Left lung (tissue), 10 donors: ENCODE measurements around the gene ADCY10. TPM values are rescaled to one million over a fixed set of nuclear protein-coding genes. Genes with fewer than 3 reads are reported as not detected.
"Not testable (repeated sequence)": the region's sequence is repeated elsewhere in the genome, so short reads cannot be mapped to it uniquely, and the experiment has no call there.

Experiments used
- ATAC-seq: fragments of 200-7000 bp; cut with Tn5 transposase; one replicate; pipeline ENCODE4 v1.9.1; 2020; ENCODE audit warnings: moderate library complexity
- DNase-seq, 4 donors: peaks; one replicate each; pipeline ENCODE4 v3.0.0-alpha.2; 2013 to 2020
- H3K27ac ChIP-seq, 2 donors: fragments of 200-600 bp; sonication (generic) in 1 of 2; one replicate each; pipeline versions ENCODE4 v1.5.0 to v1.8.0; 2020 to 2021
- H3K27me3 ChIP-seq, 2 donors: fragments of 200-600 bp; sonication (generic) in 1 of 2; one replicate each; pipeline versions ENCODE4 v1.5.0 to v1.8.0; 2020 to 2021
- H3K36me3 ChIP-seq, 2 donors: fragments of 200-600 bp; sonication (generic) in 1 of 2; one replicate each; pipeline versions ENCODE4 v1.5.0 to v1.8.0; 2020 to 2021
- H3K4me1 ChIP-seq, 2 donors: fragments of 200-600 bp; one replicate each; pipeline ENCODE4 v1.8.0; 2021
- H3K4me3 ChIP-seq, 2 donors: fragments of 200-600 bp; sonication (generic) in 1 of 2; one replicate each; pipeline versions ENCODE4 v1.5.0 to v1.8.0; 2020 to 2021; ENCODE audit warnings: mild to moderate bottlenecking in 1 of 2
- H3K9me3 ChIP-seq, 2 donors: fragments of 200-600 bp; sonication (generic) in 1 of 2; one replicate each; pipeline versions ENCODE4 v1.5.0 to v1.8.0; 2020 to 2021
- intact Hi-C, 2 donors: fragments of 100-400 bp; cut with DNase I; formaldehyde crosslinking; loops; one replicate each; pipeline versions ENCODE4 v1.11.2 to v1.14.2; 2022
- polyA plus RNA-seq, 6 donors: library from polyadenylated mRNA; unstranded; fragments of 120-200 nt; gene quantifications; one replicate each; pipeline ENCODE4 v1.2.1, GENCODE V29; 2013; ENCODE audit not compliant: insufficient read length in 6 of 6
- total RNA-seq, 2 donors: library from RNA; stranded (reverse); fragmentation: NEBNext Ultra II Directional; extraction: Animal tissue kit (Norgen Biotek cat#: 25700); gene quantifications; one replicate each; pipeline ENCODE4 v1.2.1, GENCODE V29; 2021
- TF ChIP-seq, protein P1 (sequence below), 2 donors: fragments of 200-600 bp; sonication (generic) in 1 of 2; IDR thresholded peaks; one replicate each; pipeline versions ENCODE4 v1.5.0 to v1.8.0; 2021; ENCODE audit warnings: antibody characterized with exemption in 2 of 2
- donor health status: DM: no; HTN: yes; CAD: no.
- donor health status: DM: no; HTN: no; CAD: no.

ADCY10 gene
- total and polyA plus RNA-seq, 8 donors, result 0.11 to 0.37 (median 0.21) TPM; not detected in 1

GRCh38 chr1:167900907-167901306 lies 13.0 kb downstream of the ADCY10 start:
- Histone ChIP-seq H3K9me3 (no peaks in the 10 kb centered on the region), H3K27me3 (no peaks in the 10 kb centered on the region), H3K4me1 (peaks cover 9 to 11% of the 10 kb centered on the region in 2 donors), H3K36me3 (no peaks in the 10 kb centered on the region), H3K4me3 (no peak overlapping the region), H3K27ac (no peak overlapping the region)
- TF ChIP-seq, protein P1, sequence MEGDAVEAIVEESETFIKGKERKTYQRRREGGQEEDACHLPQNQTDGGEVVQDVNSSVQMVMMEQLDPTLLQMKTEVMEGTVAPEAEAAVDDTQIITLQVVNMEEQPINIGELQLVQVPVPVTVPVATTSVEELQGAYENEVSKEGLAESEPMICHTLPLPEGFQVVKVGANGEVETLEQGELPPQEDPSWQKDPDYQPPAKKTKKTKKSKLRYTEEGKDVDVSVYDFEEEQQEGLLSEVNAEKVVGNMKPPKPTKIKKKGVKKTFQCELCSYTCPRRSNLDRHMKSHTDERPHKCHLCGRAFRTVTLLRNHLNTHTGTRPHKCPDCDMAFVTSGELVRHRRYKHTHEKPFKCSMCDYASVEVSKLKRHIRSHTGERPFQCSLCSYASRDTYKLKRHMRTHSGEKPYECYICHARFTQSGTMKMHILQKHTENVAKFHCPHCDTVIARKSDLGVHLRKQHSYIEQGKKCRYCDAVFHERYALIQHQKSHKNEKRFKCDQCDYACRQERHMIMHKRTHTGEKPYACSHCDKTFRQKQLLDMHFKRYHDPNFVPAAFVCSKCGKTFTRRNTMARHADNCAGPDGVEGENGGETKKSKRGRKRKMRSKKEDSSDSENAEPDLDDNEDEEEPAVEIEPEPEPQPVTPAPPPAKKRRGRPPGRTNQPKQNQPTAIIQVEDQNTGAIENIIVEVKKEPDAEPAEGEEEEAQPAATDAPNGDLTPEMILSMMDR (IDR thresholded peaks at IDR 0.05), result no peak
- no peak for ATAC-seq
- intact Hi-C loops, result no loop called here
- DNase-seq, result no peak

DNA sequence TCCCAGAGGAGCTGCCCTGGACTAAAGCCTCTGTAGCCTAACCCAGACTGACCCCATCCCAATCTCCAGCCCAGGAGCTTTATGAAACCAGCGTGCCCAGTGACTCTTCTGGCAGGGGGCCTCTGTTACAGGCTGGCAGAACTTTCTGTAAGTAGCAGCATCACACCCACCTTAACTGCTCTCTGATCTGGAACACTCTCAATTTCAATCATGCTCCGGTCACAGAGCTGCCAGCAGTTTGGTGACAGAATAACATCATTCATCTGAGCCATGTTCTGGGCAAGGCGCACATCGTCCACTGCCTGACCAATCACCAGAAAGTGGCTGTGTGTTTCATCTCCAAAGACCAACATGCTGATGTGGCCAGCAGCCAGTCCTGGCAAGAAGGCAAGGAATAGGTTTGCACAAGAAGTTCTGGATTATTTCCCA lies 14.7 kb downstream of the ADCY10 start:
- Histone ChIP-seq H3K9me3 (no peaks in the 10 kb centered on the region), H3K27me3 (no peaks in the 10 kb centered on the region), H3K4me3 (no peak overlapping the region), H3K4me1 (no peaks in the 10 kb centered on the region), H3K27ac (no peak overlapping the region), H3K36me3 (no peaks in the 10 kb centered on the region)
- no peak for ATAC-seq
- DNase-seq, result no peak
- intact Hi-C loops, result no loop called here
- TF ChIP-seq, protein P1 (IDR thresholded peaks at IDR 0.05), result no peak

DNA sequence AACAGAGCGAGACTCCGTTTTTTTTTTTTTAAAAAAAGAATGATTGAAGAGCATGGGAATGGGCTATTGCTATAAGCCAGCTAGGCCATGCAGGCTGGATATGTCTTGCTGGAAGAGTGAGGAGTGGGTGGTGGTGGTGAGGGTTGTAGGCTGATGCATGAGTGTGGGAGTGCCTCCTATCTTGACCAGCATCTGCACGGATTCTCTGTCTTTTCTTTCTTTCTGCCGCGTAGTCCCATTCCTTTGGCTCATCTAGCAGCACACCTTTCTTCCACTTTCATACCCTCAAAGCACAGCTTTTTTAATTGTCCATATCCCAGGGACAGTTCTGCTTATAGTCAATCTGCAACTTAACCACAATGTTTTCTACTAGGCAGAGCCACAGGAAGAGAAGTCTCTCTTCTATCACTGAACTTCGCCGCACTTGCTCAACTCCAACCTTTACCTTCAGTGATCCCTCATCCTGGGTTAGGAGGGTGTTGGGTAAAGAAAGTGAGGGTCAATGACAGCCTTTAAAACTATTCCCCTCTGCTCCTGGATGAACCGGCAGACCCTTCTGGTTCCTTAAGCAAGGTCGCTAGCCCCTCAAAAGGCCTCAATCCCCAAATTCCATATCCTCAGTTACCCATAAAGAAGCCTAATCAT lies 15.2 kb downstream of the ADCY10 start:
- H3K27ac ChIP-seq, result no peak overlapping the region
- H3K36me3 ChIP-seq, result no peaks in the 10 kb centered on the region
- TF ChIP-seq, protein P1 (IDR thresholded peaks at IDR 0.05), result no peak
- H3K27me3 ChIP-seq, result no peaks in the 10 kb centered on the region
- no peaks in the 10 kb centered on the region for H3K9me3 ChIP-seq
- no peak for DNase-seq
- intact Hi-C loops, result no loop called here
- no peak overlapping the region for H3K4me3 ChIP-seq
- H3K4me1 ChIP-seq, result no peaks in the 10 kb centered on the region
- no peak for ATAC-seq

DNA sequence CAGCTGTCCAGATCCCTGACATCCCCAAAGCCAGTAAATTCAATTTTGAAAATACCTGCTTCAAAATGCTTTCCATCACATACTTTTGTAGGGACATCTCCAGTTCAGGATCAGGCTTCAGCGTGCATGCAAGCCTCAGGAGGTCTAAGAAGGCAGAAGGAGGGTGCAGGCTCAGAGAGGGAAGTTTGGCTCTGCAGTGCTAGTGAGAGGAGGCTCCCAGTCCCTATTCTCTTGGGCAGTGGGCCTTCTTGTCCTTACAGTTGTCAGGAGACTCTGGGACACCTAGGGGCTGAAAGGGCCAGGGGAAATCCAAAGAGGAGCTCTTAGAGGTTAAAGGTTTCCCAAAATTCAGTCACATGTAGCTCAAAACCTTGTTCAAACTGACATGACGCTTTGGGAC lies 20.1 kb downstream of the ADCY10 start:
- no peaks in the 10 kb centered on the region for H3K27me3 ChIP-seq
- no peak overlapping the region for H3K27ac ChIP-seq
- H3K4me1 ChIP-seq, result no peaks in the 10 kb centered on the region
- ATAC-seq (peak; percentile 19), DNase-seq (no peak)
- no peaks in the 10 kb centered on the region for H3K36me3 ChIP-seq
- TF ChIP-seq, protein P1 (IDR thresholded peaks at IDR 0.05), result no peak
- intact Hi-C loops, result no loop called here
- H3K9me3 ChIP-seq, result no peaks in the 10 kb centered on the region
- H3K4me3 ChIP-seq, result no peak overlapping the region

GRCh38 chr1:167890400-167890799 lies 23.5 kb downstream of the ADCY10 start:
- ATAC-seq (no peak), DNase-seq (no peak)
- no peaks in the 10 kb centered on the region for H3K27me3 ChIP-seq
- TF ChIP-seq, protein P1 (IDR thresholded peaks at IDR 0.05), result no peak
- H3K9me3 ChIP-seq, result peaks cover 0 to 2% of the 10 kb centered on the region in 2 donors
- no peaks in the 10 kb centered on the region for H3K36me3 ChIP-seq
- intact Hi-C loops, result no loop called here
- no peak overlapping the region for H3K4me3 ChIP-seq
- no peaks in the 10 kb centered on the region for H3K4me1 ChIP-seq
- H3K27ac ChIP-seq, result no peak overlapping the region

DNA sequence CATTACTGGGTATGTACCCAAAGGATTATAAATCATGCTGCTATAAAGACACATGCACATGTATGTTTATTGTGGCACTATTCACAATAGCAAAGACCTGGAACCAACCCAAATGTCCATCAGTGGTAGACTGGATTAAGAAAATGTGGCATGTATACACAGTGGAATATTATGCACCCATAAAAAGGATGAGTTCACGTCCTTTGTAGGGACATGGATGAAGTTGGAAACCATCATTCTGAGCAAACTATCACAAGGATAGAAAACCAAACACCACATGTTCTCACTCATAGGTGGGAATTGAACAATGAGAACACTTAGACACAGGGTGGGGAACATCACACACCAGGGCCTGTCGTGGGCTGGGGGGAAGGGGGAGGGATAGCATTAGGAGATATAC lies 26.7 kb downstream of the ADCY10 start:
- H3K27me3 ChIP-seq, intact Hi-C loops, H3K27ac ChIP-seq, H3K4me1 ChIP-seq, H3K36me3 ChIP-seq, H3K9me3 ChIP-seq, H3K4me3 ChIP-seq, ATAC-seq, DNase-seq: not testable (repeated sequence)
